GM18502 (cell line): ENCODE results near the gene CAMK2B.

Source experiments
- ATAC-seq: cut with Tn5 transposase; IDR thresholded peaks from one replicate; pipeline ENCODE4 v1.9.1; 2021; ENCODE audit warnings: mild to moderate bottlenecking; ENCODE audit not compliant: unreplicated experiment, poor library complexity

The CAMK2B gene

DNA sequence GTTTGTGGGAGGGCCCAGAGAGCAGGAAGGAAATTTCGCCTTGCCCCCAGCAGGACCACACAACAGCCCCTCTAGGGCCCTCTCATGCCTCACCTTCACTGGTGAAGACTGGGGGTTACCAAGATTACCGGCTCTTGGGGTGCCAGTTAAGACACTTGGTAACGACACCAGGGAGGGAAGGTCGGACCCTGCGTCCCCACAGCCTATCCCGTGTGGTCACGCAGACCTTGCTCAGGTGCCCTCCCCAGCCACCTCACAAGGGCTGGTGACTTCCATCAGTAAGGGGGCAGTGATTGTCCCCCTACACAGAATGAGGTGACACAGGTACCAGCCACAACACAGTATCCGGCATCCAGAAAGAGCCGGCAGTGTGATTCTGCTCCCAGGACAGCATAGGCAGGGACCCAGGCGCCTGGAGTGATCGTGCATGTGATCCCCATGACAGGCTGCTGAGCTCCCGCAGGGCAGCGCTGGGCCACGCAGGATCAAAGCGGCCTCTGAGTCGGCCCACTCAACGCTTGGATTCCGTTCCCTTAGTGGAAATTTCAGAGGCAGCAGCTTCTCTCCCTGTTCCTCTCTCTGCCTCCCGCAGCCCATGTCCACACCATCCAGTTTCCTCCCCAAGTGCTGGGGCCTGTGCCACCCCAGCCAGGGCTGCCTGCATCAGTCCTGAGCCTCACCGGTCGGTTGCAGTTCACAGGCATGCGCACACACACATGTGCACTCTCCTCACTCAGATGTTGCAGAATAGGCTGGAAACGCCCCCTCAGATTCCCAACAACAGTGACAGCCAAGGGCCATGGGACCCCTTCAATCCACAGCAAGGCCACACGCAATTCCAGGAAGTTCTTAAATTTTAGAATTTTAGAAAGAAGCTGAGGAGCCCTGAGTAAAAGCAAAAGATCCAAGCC is 35.8 kb downstream of the CAMK2B start:
- no peak for ATAC-seq

DNA sequence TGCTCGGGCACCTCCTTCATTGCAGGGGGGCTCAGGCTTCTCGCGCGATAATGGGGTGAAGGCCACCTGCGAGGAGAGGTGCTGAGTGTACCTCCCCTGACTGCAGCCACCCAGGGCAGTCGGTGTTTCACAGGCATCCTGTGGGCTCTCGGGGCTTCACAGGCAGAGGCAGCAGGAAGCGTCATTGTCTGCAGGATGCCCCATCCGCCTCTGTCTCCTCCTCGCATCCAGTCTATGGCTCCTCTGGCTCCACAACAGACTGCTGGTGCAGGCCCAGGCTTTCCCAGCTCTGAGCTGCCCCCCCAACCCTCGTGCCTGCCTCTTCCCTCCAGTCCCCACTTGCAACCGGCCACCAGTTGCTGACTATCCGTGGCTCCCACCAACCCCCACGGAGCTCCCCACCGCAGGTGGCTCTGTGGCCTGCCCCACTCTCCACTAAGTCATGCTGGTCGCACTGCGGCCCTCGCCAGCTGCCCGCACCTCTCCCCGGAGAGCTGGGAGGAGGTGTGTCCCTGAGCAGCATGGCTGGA is 36.5 kb downstream of the CAMK2B start:
- no peak for ATAC-seq

GRCh38 chr7:44288381-44288685 is 37.1 kb downstream of the CAMK2B start:
- no peak for ATAC-seq

- no peak for ATAC-seq
Measured at GRCh38 chr7:44287488-44288380, 37.7 kb downstream of the CAMK2B start.

DNA sequence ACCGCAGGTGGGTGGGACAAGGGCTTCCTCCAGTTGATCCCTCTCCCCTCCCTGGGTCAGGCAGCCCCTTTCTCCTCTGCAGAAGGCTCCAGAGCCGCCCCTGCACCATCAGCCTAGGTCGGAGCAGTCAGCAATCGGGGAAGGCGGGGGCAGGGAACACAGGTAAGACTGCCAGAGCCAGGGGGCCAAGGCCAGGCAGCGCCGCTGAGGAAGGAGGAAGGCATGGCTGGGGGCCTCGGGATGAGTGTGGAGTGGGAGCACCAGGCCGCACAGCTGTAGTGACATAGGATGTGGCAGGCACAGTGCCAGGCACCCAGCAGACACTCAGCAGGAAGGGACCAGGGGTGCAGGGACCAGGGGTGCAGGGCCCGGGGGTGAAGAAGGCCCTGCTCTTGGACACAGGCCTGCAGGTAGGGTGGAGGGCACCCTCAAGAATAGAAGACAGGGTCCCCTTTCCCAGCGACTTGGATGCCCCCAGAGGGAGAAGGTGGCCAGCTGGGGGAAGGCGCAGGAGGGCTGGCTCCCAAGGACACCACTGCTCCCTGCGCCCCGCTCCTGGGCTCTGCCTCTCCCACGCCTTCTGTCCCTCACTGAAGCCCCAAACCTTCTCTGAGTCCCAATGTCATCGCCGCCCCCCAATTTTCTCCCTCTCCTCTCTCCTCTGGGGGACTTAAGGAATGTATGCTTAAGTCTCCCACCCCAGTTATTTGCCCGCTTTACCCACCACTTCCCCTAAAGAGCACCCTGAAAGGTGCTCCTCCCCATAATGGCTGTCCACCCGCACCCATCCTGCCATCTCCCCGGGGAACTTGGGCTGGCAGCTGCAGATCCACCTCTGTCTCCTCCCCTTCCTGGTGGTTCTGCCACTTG is 38.5 kb downstream of the CAMK2B start:
- no peak for ATAC-seq

DNA sequence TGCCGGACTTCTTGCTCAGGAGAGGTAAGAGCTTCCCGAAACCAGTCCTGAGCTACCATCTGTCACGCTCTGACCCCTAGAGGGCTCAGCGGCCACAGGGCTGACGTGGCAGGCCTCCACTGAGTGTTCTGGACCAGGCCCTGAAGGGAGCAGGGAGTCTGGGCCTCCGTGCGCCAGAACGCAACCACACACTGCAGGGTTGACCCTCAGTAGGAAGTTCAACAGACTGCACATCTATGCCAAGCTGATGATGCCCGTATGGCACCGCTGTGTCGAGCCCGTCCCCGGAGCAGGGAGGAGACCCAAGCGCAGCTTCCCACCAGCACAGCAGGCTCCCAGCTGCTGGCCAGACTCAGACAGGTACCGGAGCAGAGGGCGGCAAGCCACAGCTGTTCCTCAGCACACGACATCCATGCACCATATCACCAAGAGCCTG is 39.2 kb downstream of the CAMK2B start:
- no peak for ATAC-seq

DNA sequence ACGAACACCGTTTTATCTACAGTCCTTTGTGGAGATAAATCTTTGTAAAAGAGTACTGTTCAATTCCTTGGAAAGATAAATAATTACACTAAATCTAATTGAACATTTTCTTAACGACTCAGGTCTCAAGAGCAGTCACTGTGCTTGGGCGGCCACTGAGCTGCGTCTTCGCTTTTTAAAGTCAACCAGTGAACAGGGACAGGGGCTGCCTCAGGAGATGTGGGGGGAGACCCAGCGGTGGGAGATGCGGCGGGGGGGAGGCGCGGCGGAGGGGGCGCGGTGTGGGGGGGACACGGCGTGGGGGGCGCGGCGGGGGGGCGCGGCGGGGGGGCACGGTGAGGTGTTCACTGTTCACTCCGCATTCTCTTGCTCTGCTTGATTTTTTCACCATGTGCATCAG is 39.8 kb downstream of the CAMK2B start:
- ATAC-seq = no peak

DNA sequence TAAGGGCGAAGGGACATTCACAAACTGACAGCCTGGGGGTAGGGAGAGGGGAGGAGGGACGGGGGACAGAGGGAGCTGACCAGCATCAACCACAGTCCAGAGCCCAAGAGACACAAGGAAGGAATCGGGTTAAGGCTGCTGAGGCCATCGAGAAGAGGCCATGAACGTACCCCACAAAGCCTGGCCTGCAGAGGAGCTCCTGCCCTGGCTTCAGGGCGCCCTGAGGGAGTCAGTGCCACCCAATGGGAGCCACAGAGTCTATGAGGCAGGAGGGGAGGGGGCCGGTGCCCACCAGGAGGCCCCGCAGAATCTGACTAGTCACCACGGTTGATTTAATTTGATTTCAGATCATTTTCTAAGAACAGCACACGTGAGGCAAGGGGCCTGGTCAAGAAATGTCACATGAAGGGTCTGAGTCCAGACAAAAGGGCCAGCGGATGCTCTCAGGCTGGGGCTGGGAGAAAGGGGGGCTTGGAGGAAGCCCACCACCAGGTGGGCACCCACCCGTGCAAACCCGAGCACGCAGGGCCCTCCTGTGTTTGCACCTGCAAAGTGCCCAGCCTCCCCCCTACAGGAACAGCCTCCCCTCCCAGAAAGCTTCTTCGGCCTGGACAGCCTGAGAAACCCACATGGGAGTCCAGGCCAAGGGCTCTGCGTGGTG is 40.4 kb downstream of the CAMK2B start:
- ATAC-seq = no peak

GRCh38 chr7:44284216-44284615 is 41.2 kb downstream of the CAMK2B start:
- no peak for ATAC-seq

GRCh38 chr7:44283381-44284211 is 41.8 kb downstream of the CAMK2B start:
- ATAC-seq = no peak

- no peak for ATAC-seq
Measured at GRCh38 chr7:44282601-44283171, 42.7 kb downstream of the CAMK2B start.

GRCh38 chr7:44281811-44282600 is 43.4 kb downstream of the CAMK2B start:
- no peak for ATAC-seq

GRCh38 chr7:44280993-44281721 is 44.2 kb downstream of the CAMK2B start:
- ATAC-seq = no peak

GRCh38 chr7:44280636-44280992 is 44.8 kb downstream of the CAMK2B start:
- no peak for ATAC-seq

DNA sequence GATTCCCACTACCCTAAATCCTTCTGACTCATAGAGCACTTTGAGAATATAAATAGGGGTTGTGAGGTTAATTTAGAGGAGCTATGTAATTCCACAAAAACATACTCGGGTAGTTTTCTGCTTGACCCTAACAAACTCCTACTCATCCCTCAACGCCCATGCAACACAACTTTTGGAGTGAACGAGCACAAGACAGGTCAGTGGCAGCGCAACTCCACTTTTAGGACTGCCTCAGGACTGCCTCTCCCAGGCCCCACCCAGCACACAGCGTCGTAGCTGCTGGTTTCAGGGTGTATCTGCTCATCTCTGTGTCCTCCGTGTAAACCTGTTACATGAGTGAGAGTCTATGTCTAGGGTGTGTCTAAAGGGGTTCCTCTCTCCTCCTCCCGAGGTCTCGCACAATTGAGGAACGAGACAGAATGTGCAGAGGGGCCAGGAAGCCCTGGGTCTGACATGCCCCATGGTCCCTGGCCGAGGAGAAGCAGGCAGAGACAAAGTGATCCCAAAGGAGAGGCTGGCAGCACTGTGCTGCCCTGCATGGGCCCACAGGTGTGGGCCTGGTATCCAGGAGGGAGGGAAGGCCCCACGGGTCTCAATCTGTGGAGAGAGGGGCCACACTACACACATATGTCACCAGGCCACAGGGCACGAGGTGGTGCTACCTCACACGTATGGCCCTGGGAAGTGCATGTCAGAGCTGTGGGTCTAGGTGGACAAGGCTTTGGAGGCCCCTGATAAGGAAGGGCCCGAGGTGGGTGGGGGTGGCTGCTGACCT is 45.5 kb downstream of the CAMK2B start:
- ATAC-seq = no peak

- ATAC-seq = no peak
Measured at GRCh38 chr7:44279286-44279685, 46.1 kb downstream of the CAMK2B start.
